Skin epidermis (tissue), 12 donors: ENCODE results near the gene ATPAF1.
"Not testable (repeated sequence)": the region's sequence is repeated elsewhere in the genome, so short reads cannot be mapped to it uniquely, and the experiment has no call there.

Experiments
- H3K27ac ChIP-seq, 21 experiments: fragments of 200-600 bp; sonication (generic) in 11 of 21; one replicate each; pipeline ENCODE4 v1.5.0; 2020; ENCODE audit warnings: mild to moderate bottlenecking in 3 of 21, inconsistent platforms in 2 of 21, moderate library complexity in 2 of 21
- H3K4me3 ChIP-seq, 7 experiments: fragments of 200-600 bp; sonication (generic) in 2 of 7; one replicate each; pipeline ENCODE4 v1.5.0; 2020; ENCODE audit warnings: inconsistent platforms in 2 of 7, mild to moderate bottlenecking in 2 of 7, moderate library complexity in 1 of 7

ATPAF1 gene

DNA sequence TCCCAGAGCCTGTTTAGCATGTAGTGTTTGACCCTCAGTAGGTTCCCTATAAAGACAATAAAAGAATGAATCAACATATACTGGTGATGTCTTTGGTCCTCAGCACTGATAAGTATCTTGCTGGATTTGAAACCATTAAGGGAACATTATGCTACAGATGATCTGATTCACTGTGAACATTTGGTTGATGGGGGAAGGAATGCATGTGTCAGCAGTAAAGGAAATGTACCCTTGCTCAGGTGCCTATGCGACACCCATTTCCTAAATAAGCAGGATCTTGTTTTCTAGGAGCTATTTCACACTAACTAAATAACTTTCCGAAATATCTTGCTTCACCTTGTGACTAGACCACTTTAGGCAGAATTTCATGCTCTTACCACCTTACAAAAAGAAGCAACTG lies 16.5 kb upstream of the ATPAF1 start:
- Histone ChIP-seq H3K4me3 (no peak overlapping the region), H3K27ac (no peak overlapping the region)

DNA sequence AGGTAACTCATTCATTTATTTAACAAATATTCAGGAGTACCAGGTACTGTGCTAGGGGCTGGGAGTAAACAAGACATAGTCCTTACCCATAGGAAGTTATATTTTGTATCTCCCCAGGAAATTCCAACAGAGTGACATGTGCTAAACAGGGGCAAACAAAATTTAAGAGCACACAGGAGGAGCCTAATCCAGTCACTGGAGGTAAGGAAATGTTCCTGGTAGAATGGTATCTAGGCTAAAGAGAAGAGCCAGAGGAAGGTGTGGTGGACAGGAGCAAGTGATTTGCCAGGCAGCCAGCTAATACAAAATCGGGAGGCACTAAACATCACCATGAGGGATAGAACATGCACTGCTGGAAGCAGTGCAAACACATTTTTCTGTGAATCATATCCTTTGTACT lies 13.9 kb upstream of the ATPAF1 start:
- Histone ChIP-seq H3K4me3 (no peak overlapping the region), H3K27ac (no peak overlapping the region)

DNA sequence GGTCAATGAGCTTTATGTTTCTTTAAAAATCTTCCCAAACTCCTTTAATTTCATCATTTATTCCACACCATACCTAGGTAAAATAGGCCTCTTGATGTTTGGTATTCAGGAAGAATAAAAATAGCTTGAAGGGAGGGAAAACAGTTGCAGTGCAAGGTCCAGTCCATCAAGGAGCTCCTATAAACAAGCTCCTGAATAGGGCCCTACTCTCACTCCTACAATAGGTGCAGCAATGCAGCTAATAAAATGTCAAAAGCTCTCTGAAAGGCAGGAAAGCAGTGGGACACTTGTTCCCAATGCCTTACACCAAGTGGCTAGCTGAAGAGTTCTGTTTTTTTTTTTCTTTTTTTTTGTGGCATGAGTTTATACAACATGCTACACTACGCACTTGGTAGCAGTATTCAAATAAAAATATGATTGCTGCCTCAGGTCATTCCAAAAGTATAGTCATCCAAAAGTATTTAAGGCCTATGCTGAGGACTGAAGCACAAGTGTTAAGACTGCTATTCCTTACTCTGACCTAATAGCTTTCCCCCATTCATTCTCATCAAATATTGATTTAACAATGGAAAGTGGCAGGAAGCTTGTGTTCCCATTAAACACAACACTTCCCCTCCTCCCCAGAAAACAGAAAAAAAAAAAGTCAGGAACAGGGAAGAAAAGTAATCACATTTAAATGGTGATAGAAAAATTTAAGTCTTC lies 13.3 kb upstream of the ATPAF1 start:
- no peak overlapping the region for H3K27ac ChIP-seq
- no peak overlapping the region for H3K4me3 ChIP-seq

DNA sequence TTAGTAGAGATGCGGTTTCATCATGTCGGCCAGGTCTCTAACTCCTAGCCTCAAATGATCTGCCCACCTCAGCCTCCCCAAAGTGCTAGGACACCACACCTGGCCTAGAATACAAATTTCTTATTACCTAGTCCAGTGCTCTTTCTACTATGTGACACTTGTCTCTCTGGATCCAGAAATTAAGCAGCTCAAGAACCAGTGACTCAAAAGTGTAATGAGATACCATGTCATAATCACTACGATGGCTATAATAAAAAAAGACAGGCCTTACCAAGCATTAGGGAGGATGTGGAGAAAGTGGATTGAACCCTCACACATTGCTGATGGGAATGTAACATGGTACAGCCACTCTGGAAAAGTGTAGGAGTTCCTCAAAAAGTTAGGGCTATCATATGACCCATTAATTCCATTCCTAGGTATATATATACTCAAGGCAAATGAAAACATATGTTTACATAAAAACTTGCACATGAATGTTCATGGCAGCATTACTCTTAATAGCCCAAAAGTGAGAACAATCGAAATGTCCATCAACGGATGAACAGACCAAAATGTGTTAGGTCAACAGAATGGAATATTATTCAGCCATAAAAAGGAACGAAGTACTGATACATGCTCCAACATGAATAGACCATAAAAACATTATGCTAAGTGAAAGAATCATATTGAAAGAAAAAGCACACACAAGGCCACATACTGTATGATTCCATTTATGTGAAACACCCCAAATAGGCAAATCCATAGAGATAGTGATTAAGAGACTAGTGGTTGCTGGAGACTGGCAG lies 11.8 kb upstream of the ATPAF1 start:
- Histone ChIP-seq H3K4me3 (no peak overlapping the region), H3K27ac (no peak overlapping the region)

DNA sequence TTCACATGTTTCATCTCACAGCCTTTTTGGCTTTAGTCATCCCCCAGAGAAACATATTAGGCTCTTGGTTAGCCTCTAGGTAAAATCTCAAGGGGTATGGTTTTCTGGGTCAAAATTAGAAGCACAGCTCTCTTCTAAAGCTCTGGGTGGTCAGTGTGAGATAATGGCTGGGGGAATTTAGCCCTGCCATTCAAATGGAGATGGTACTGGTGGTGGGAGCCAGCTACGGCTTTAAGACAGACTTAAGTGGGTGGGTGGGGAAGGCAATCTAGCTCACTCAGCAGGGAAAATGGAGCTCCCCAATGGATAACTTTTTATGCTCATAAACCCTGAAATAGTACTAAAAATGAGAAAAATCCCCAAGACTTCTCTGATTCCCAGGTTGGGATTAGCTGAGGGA lies 9.2 kb upstream of the ATPAF1 start:
- Histone ChIP-seq H3K4me3 (no peak overlapping the region), H3K27ac (no peak overlapping the region)

DNA sequence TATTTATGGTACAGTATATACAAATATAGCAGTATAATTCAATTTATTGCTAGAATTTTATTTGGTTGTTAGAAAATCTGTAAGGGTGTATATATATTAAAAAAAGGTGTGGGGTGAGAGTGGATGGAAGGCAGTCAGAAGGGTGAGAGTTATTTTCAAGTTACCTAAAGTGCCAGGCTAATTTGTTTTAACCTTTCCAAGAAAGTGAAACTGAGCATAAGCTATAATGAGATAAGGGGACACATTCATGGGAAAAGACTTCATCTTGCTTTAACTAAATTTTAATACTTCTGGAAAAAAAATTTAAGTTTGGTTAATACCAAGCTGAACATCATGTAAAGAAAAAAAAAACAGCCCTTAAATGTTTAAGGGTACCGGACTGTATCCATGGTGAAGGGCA lies 8.4 kb upstream of the ATPAF1 start:
- H3K27ac ChIP-seq = peak overlapping the region in 2 of 21 experiments; percentile 29 to 74
- no peak overlapping the region for H3K4me3 ChIP-seq

DNA sequence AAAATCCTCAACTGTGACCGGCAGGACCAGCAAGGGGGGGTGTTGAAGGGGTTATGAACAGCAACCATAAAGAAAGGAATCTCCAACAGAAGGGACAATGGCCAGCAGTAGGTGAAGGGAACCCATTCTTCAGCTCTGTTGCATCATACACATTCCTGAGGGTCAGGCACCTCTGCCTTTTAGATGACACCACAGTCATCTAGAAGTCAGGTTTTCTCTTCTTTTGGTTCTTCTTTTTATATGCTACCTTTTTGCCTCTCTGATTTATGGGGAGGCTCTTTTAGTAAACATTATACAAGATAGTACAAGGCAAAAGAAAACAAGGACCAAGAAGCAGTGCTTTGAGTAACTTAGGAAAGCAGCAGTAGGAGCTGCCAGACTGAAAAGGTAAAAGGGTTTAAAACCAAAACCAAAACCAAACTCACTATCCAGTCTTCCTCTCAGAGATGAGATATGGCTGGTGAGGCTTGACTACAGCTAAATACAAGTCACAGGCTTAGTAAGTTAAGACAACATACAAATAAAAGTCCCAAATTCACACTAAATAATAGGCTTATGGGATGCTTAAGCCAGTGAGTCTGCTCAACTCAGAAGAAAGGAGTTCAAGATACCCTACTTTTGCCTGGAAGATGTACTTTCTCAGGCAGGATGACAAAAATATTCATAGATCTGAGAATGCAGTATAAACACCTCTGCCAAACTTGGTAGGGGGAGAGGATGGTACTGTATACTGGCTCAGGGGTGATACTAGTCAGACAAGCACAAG lies 7.6 kb upstream of the ATPAF1 start:
- Histone ChIP-seq H3K4me3 (no peak overlapping the region), H3K27ac (peak overlapping the region in 5 of 21 experiments; percentile 29 to 77 (median 53))

DNA sequence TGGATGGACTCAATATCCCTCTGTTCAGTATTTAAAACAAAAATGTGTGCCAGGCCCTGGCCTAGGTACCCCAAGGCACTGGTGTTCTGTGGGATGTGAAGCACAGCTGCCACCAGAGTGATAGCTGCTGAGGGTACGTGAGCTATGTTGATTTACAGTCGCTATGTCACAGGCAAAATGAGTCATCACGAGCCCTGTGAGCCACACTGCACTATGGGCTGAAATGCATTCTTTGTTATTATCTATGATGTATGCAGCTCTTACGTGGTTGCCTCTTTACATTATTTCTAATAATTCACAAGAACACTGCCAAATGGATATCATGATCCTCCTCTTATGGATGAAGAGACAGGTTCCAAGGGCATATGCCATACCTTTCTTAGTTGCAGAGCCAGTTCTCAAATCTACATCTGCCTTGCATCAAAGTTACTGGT lies 5.6 kb upstream of the ATPAF1 start:
- Histone ChIP-seq H3K4me3 (no peak overlapping the region), H3K27ac (no peak overlapping the region)

DNA sequence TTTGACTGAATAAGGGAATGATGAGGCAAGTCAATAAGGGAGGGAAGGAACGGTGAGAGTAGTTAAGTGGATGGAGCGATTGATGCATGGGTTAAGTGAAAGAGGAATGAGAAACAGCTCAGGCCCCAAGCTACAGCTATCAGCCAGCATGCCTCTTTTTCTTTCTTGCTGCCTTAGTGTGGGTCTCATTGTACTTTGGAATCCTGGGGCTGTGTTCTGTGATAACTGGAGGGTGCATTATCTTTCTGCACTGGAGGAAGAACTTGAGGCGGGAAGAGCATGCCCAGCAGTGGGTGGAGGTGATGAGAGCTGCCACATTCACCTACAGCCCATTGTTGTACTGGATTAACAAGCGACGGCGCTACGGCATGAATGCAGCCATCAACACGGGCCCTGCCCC lies 4.5 kb upstream of the ATPAF1 start:
- Histone ChIP-seq H3K4me3 (no peak overlapping the region), H3K27ac (no peak overlapping the region)

DNA sequence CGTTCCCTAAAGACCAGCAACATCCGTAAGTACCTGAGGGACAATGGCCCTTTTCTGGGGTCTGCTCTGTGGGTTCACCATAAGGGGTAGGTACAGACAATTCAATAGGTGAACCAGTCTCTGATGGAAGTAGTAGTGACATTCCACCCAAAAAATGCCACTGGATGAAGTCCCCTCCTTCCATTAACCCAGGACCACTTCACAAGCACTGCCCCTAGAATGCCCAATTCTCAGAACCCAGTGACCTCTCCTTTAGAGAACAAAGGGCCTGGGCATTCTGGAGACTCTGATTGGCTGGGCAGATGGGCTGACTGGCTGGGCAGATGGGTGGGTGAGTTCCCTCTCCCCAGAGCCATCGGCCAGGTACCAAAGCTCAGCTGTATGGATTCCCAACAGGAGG lies 3.4 kb upstream of the ATPAF1 start, which contains the start of gene TEX38:
Gene TEX38, plus strand, starts transcription at position 301 of the 400 bp plus-strand sequence. Its CDS starts 81 bp downstream, at position 382.
- Histone ChIP-seq H3K27ac (no peak within 1 kb of the TSS), H3K4me3 (no peak within 1 kb of the TSS)

DNA sequence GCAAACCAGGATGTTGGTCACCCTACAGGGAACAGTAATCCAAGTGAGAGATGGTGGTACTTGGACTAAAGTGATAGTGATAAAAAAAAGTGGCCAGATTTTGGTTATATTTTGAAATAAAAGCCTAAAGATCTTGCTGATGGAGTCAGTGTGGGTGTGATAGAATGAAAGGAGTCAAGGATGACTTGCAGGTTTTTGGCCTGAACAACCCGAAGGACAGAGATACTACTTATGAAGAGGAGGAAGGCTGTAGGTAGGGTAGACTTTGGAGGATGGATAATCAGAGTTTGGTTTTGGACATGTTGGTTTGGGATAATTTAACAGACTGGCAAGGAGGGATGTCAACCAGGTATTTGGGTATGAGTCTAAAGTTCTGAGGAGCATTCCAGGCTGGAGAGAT lies 2.0 kb upstream of the ATPAF1 start:
- Histone ChIP-seq H3K27ac (no peak overlapping the region), H3K4me3 (no peak overlapping the region)

DNA sequence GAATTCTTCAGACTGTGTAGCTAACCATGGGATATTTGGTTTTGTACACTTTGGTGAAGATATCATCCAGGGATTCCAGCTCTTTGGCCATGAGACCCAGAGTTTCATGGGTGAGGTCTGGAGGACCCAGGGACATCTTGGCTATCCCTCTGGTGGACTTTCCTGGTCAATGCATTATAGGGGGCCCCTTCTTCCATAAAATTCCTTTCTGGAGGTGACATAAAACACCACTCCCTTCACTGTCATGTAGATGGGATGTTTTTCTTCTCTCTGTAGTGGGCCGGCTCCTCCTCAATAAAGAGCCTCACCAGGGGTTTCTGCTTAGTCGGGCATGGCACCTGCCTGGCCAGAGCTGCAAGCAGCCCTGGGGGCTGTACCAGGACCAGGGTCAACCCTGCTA lies 2.2 kb downstream of the ATPAF1 start:
- Histone ChIP-seq H3K27ac (no peak overlapping the region), H3K4me3 (no peak overlapping the region)

DNA sequence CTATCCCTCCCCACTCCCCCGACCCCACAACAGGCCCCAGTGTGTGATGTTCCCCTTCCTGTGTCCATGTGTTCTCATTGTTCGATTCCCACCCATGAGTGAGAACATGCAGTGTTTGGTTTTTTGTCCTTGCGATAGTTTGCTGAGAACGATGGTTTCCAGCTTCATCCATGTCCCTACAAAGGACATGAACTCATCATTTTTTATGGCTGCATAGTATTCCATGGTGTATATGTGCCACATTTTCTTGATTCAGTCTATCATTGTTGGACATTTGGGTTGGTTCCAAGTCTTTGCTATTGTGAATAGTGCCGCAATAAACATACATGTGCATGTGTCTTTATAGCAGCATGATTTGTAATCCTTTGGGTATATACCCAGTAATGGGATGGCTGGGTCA lies 5.2 kb downstream of the ATPAF1 start:
- not testable (repeated sequence) for H3K4me3 ChIP-seq, H3K27ac ChIP-seq

DNA sequence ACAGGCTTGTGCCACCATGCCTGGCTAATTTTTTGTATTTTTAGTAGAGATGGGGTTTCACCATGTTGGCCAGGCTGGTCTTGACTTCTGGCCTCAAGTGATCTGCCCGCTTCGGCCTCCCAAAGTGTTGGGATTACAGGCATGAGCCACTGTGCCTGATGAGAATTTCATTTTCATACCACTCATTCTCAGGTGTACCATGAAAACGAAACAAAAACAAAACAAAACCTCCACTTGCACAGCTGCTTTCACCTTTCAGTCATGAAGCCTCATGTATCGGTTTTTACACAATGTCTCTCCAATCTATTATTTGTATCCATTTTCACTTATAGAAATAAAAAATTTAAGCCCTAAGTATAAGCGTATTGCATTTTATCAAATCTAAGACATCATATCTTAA lies 8.0 kb downstream of the ATPAF1 start:
- H3K27ac ChIP-seq, H3K4me3 ChIP-seq: not testable (repeated sequence)

DNA sequence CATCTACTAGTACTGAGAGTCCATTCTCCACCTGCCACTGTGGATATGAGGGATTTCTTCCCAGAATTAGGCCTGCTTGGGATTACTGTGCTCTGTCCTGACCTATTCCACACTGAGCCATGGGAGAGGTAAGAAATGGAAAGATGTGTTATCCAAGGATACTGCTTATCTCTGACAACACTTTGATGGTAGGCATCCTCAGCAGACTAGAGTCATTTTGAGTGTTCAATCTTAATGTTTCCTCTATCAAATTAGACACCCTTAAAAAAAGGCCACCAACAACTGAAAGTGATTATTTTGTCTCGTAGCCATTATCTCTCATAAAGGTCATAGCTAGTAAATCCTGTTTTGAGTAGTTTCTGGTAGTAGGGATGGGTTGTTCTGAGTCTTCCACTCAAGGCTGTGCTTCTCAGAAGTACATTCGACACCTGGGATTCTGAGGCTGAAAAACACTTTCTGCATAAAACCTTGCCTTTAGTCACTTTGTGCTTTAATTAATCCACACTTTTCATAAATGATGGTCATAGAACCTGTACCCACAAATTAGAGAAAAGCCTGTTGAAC lies 8.8 kb downstream of the ATPAF1 start:
- H3K4me3 ChIP-seq = no peak overlapping the region
- no peak overlapping the region for H3K27ac ChIP-seq

DNA sequence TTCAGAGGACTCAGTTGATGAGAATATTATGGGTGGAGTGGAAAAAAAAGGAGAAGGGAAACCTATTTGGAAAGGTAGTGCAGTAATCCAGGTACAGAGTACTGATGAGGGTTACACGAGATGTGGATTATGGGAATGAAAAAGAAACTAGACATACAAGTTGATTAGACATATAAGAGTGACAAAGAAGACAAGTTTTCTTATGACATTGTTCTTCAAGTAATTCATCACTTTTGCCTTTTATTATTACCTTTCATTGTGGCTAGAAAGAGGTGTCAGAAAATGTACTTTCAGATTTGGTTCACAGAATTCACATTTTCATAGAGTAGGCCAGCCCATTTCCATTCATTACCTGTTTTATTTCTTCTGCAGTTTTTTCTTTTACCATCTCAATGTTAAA lies 10.4 kb downstream of the ATPAF1 start:
- Histone ChIP-seq H3K27ac (no peak overlapping the region), H3K4me3 (no peak overlapping the region)

DNA sequence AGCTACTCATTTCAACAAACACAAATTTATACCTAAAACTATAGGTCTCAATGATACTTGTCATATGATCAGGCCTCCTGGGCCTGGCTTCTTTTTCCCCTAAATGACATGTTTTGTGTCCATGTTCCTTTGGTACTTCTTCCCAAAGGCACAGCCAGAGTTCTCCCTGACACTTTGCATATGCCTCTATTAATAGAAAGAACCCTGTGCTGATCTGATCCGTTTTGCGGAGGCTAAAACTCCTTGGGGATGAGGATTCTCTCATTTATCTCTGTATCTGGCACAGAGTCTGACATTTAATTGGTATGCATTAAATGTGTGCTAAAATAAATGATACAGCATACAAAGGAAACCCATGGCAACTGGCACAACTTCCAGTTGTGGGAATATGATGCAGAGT lies 11.5 kb downstream of the ATPAF1 start:
- H3K4me3 ChIP-seq = no peak overlapping the region
- H3K27ac ChIP-seq = no peak overlapping the region

DNA sequence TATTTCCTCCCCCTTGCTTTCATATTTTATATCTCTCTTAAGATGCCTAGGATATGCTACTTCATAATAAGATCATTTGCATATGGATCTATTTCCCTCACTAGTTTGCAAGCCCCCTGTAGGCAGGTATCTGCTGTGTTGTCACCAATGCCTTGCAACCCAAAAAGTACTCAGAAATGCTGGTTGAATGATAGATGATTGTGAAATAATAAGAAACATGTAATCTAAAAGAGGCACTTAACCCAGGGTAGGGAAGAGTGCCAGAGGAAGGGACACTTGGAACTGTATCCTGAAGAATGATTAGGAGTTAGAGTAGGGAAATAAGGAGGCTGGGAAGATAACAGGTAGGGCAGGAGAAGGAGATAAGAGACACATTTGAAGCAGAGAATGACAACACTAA lies 12.3 kb downstream of the ATPAF1 start:
- H3K27ac ChIP-seq = no peak overlapping the region
- H3K4me3 ChIP-seq = no peak overlapping the region

DNA sequence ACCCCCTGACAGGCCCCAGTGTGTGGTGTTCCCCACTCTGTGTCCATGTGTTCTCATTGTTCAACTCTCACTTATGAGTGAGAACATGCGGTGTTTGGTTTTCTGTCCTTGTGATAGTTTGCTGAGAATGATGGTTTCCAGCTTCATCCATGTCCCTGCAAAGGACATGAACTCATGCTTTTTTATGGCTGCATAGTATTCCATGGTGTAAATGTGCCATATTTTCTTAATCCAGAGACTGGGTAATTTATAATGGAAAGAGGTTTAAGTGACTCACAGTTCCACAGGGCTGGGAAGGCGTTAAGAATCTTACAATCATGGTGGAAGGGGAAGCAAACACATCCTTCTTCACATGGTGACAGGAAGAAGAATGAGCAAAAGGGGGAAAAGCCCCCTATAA lies 13.5 kb downstream of the ATPAF1 start:
- not testable (repeated sequence) for H3K4me3 ChIP-seq, H3K27ac ChIP-seq

DNA sequence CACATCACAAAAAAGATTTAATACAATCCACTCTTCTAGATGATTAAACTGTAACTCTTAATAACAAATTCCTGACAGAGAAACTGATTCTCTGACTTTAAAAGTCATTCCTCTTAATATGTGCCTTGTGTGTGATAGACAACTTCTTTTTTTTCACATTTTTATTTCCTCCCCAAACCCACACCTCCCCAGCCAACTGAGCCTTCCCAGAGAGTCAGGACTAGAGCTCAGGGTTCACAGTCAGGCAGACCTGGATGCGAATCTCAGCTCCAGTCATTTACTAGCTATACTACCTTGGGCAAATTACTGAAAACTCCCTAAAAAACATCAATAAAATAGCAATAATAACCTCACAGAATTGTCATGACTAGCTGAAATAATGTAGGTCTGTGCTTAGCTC lies 14.2 kb downstream of the ATPAF1 start:
- Histone ChIP-seq H3K4me3 (no peak overlapping the region), H3K27ac (no peak overlapping the region)
